HEK293T (cell line): Measurements from ENCODE around the gene ITGA8.

ENCODE experiments used
- BHLHE40 ChIP-seq: fragments of 450-650 bp; IDR thresholded peaks from 2 replicates; pipeline ENCODE4 v1.6.1; 2016; ENCODE audit warnings: mild to moderate bottlenecking, moderate library complexity, borderline replicate concordance
- FOXA1 ChIP-seq: fragments of 450-650 bp; IDR thresholded peaks from 2 replicates; pipeline ENCODE4 v1.6.1; 2016; ENCODE audit warnings: mild to moderate bottlenecking
- SP1 ChIP-seq: fragments of 450-650 bp; IDR thresholded peaks from 2 replicates; pipeline ENCODE4 v1.6.1; 2017

GRCh38 chr10:15640536-15641085 is 79.1 kb downstream of the ITGA8 start:
- no peak for TF ChIP-seq SP1
- TF ChIP-seq FOXA1: no peak
- TF ChIP-seq BHLHE40: no peak
